ENCODE measurements around the gene XPOT. TPM values are rescaled to one million over a fixed set of nuclear protein-coding genes. Genes with fewer than 3 reads are reported as not detected.

XPOT gene
- total and polyA plus RNA-seq, 4 donors: 21.1 to 65.7 (median 36.6) TPM

DNA sequence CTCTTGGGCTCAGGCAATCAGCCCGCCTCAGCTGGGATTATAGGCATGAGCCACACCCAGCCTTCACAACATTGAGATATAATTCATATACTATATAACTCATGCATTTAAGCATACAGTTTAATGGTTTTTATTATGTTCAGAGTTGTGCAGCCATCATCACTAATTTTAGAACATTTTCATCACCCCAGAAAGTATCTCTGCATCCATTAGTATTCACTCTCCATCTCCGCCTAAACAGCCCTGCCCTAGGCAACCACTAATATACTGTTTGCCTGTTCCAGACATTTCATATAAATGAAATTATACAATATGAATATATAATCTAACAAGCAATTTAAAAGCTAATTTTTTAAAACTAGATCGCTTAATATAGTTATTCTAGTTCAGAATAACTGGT, 82.5 kb downstream of the XPOT start:
- H3K36me3 ChIP-seq (ENCODE audit: control insufficient read depth in 4 of 4, insufficient read depth in 4 of 4, low read length in 4 of 4): peaks cover 9 to 32% (median 19%) of the 10 kb centered on the region in 4 donors

GRCh38 chr12:64491718-64492117, 87.5 kb downstream of the XPOT start:
- Histone ChIP-seq H3K27me3 (ENCODE audit: control insufficient read depth in 3 of 3, insufficient read depth in 3 of 3, low read length in 2 of 3) (no peaks in the 10 kb centered on the region), H3K4me1 (ENCODE audit: control insufficient read depth in 5 of 5, insufficient read depth in 5 of 5, low read length in 5 of 5) (no peaks in the 10 kb centered on the region), H3K27ac (ENCODE audit: low read depth in 1 of 2, low read length in 1 of 2) (no peak overlapping the region), H3K9ac (ENCODE audit: insufficient read depth in 1 of 2, low read length in 2 of 2) (no peak overlapping the region), H3K9me3 (ENCODE audit: control insufficient read depth in 4 of 4, insufficient read depth in 3 of 4, low read length in 3 of 4) (no peaks in the 10 kb centered on the region), H3K4me3 (no peak overlapping the region), H3K36me3 (ENCODE audit: control insufficient read depth in 4 of 4, insufficient read depth in 4 of 4, low read length in 4 of 4) (peaks cover 0 to 24% (median 19%) of the 10 kb centered on the region in 4 donors)
- TF ChIP-seq CTCF (IDR thresholded peaks at IDR 0.05; ENCODE audit: control extremely low read depth, extremely low read depth): no peak
- DNase-seq (no peak), ATAC-seq (ENCODE audit: insufficient read depth, low FRiP score) (no peak)
- WGBS, 2 donors: 91 to 98% methylated on average over 1 of the region's 1 CpG

More for the DNA sequence above, 82.5 kb downstream of the XPOT start:
- Histone ChIP-seq H3K27me3 (ENCODE audit: control insufficient read depth in 3 of 3, insufficient read depth in 3 of 3, low read length in 2 of 3) (no peaks in the 10 kb centered on the region), H3K9me3 (ENCODE audit: control insufficient read depth in 4 of 4, insufficient read depth in 3 of 4, low read length in 3 of 4) (no peaks in the 10 kb centered on the region), H3K4me3 (no peak overlapping the region), H3K27ac (ENCODE audit: low read depth in 1 of 2, low read length in 1 of 2) (no peak overlapping the region), H3K4me1 (ENCODE audit: control insufficient read depth in 5 of 5, insufficient read depth in 5 of 5, low read length in 5 of 5) (no peaks in the 10 kb centered on the region), H3K9ac (ENCODE audit: insufficient read depth in 1 of 2, low read length in 2 of 2) (no peak overlapping the region)
- WGBS, 2 donors: 96 to 97% methylated on average over 3 of the region's 3 CpGs
- TF ChIP-seq CTCF (IDR thresholded peaks at IDR 0.05; ENCODE audit: control extremely low read depth, extremely low read depth): no peak
- ATAC-seq (ENCODE audit: insufficient read depth, low FRiP score) (no peak), DNase-seq (no peak)

DNA sequence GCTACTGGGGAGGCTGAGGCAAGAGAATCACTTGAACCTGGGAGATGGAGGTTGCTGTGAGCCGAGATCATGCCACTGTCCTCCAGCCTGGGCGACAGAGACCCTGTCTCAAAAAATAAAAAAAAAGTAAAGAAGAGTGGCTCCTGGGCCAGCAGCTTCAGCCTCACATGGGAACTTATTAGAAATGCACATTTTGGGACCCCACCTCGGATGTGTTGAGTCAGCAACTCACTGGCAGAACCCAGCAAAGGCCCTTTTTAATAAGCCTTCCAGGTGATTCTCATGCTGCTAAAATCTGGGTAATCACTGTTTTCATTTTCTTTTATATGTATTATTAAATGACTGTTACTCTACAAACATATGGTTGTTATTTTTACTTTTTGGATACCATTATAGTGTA, 89.3 kb downstream of the XPOT start:
- 96 to 100% methylated on average over 3 of the region's 3 CpGs for WGBS, 2 donors
- no peak overlapping the region for H3K27ac ChIP-seq (ENCODE audit: low read depth in 1 of 2, low read length in 1 of 2)
- no peak overlapping the region for H3K4me3 ChIP-seq
- H3K9me3 ChIP-seq (ENCODE audit: control insufficient read depth in 4 of 4, insufficient read depth in 3 of 4, low read length in 3 of 4): no peaks in the 10 kb centered on the region
- TF ChIP-seq CTCF (IDR thresholded peaks at IDR 0.05; ENCODE audit: control extremely low read depth, extremely low read depth): no peak
- H3K27me3 ChIP-seq (ENCODE audit: control insufficient read depth in 3 of 3, insufficient read depth in 3 of 3, low read length in 2 of 3): no peaks in the 10 kb centered on the region
- peaks cover 0 to 29% (median 23%) of the 10 kb centered on the region in 4 donors for H3K36me3 ChIP-seq (ENCODE audit: control insufficient read depth in 4 of 4, insufficient read depth in 4 of 4, low read length in 4 of 4)
- no peak overlapping the region for H3K9ac ChIP-seq (ENCODE audit: insufficient read depth in 1 of 2, low read length in 2 of 2)
- no peak for ATAC-seq (ENCODE audit: insufficient read depth, low FRiP score)
- no peak for DNase-seq
- no peaks in the 10 kb centered on the region for H3K4me1 ChIP-seq (ENCODE audit: control insufficient read depth in 5 of 5, insufficient read depth in 5 of 5, low read length in 5 of 5)

Measured in lung (tissue), 12 donors.